Stimulated activated CD4-positive, alpha-beta T cell treated with anti-CD3 and anti-CD28 coated beads, TNF-alpha, amount 100 ng/mL, for 4 hours (primary cell): Measurements from ENCODE around the gene LRRC41.
A peak's percentile ranks its signal among the peaks of the same experiment; 100 is the strongest.
"Not testable (repeated sequence)": the region's sequence is repeated elsewhere in the genome, so short reads cannot be mapped to it uniquely, and the experiment has no call there.

Source experiments
- DNase-seq, 3 experiments: peaks; one replicate each; pipeline ENCODE4 v3.0.0-alpha.2; 2020; ENCODE audit warnings: low read depth in 3 of 3

The LRRC41 gene

GRCh38 chr1:46325285-46326076, 22.1 kb upstream of the LRRC41 start:
- not testable (repeated sequence) for DNase-seq

- DNase-seq, result not testable (repeated sequence)
Measured at GRCh38 chr1:46322191-46322590, 18.8 kb upstream of the LRRC41 start.

GRCh38 chr1:46319960-46320914, 16.8 kb upstream of the LRRC41 start:
- not testable (repeated sequence) for DNase-seq

- DNase-seq, result not testable (repeated sequence)
Measured at GRCh38 chr1:46319301-46319700, 15.9 kb upstream of the LRRC41 start.

GRCh38 chr1:46317323-46317722, 13.9 kb upstream of the LRRC41 start:
- no peak for DNase-seq

GRCh38 chr1:46315669-46316403, 12.4 kb upstream of the LRRC41 start:
- no peak for DNase-seq

GRCh38 chr1:46310321-46310720, 6.9 kb upstream of the LRRC41 start:
- no peak for DNase-seq

GRCh38 chr1:46309401-46310159, 6.2 kb upstream of the LRRC41 start:
- no peak for DNase-seq

- no peak for DNase-seq
Measured at GRCh38 chr1:46306159-46306530, 2.7 kb upstream of the LRRC41 start.

GRCh38 chr1:46303872-46304326, 483 bp upstream of the LRRC41 start:
- DNase-seq, result no peak

GRCh38 chr1:46302641-46303037, 777 bp downstream of the LRRC41 start:
- DNase-seq, result no peak

- DNase-seq, result peak; percentile 13 to 32 (median 19)
Measured at GRCh38 chr1:46301808-46302640, 1.4 kb downstream of the LRRC41 start.

GRCh38 chr1:46301406-46301807, 2.0 kb downstream of the LRRC41 start:
- DNase-seq, result no peak

GRCh38 chr1:46300673-46301405, 2.6 kb downstream of the LRRC41 start:
- DNase-seq, result no peak

- DNase-seq, result no peak
Measured at GRCh38 chr1:46298387-46298786, 5.0 kb downstream of the LRRC41 start.

- no peak for DNase-seq
Measured at GRCh38 chr1:46295306-46295705, 8.1 kb downstream of the LRRC41 start.

GRCh38 chr1:46289976-46290375, 13.4 kb downstream of the LRRC41 start:
- no peak for DNase-seq

- no peak for DNase-seq
Measured at GRCh38 chr1:46289134-46289494, 14.3 kb downstream of the LRRC41 start.

- DNase-seq, result no peak
Measured at GRCh38 chr1:46288485-46289133, 14.8 kb downstream of the LRRC41 start.
